ENCODE results near the gene ZNF730.

- TF ChIP-seq CTCF (optimal IDR thresholded peaks at IDR 0.05 in 1 of 3, IDR thresholded peaks at IDR 0.05 in 1 of 3, conservative IDR thresholded peaks at IDR 0.05 in 1 of 3; ENCODE audit: extremely low read depth in 1 of 3, insufficient read depth in 2 of 3, low read length in 3 of 3) (no peak), EZH2 (IDR thresholded peaks at IDR 0.05; ENCODE audit: low read length) (no peak)
Measured at GRCh38 chr19:23071147-23071511, 45.7 kb upstream of the ZNF730 start.
